Ascending aorta (tissue), 2 donors: ENCODE data around the gene CASQ2. TPM values are rescaled to one million over a fixed set of nuclear protein-coding genes. Genes with fewer than 3 reads are reported as not detected.

Experiments
- DNase-seq, 2 donors: peaks; one replicate each; pipeline ENCODE4 v3.0.0-alpha.2; 2019; ENCODE audit warnings: low spot score in 2 of 2
- H3K27ac ChIP-seq, 2 donors: fragments of 200-600 bp; sonication (generic); one replicate each; pipeline ENCODE4 v1.5.1; 2016 to 2017; ENCODE audit warnings: mild to moderate bottlenecking in 1 of 2
- H3K27me3 ChIP-seq: fragments of 200-600 bp; sonication (generic); one replicate; pipeline ENCODE4 v1.5.1; 2017
- H3K36me3 ChIP-seq, 2 donors: fragments of 200-600 bp; sonication (generic); one replicate each; pipeline ENCODE4 v1.5.1; 2016
- H3K4me1 ChIP-seq, 2 donors: fragments of 200-600 bp; sonication (generic); one replicate each; pipeline ENCODE4 v1.5.1; 2016 to 2017; ENCODE audit warnings: mild to moderate bottlenecking in 1 of 2
- H3K4me3 ChIP-seq, 2 donors: fragments of 200-600 bp; sonication (generic); one replicate each; pipeline ENCODE4 v1.5.1; 2016 to 2017; ENCODE audit warnings: mild to moderate bottlenecking in 1 of 2
- H3K9me3 ChIP-seq, 2 donors: fragments of 200-600 bp; sonication (generic); one replicate each; pipeline ENCODE4 v1.5.1; 2016
- CTCF ChIP-seq, 3 experiments: fragments of 200-600 bp in 2 of 3; fragments of 450-650 bp in 1 of 3; sonication (generic) in 2 of 3; IDR thresholded peaks; one replicate each; pipeline ENCODE4 v1.5.1; 2016 to 2019; ENCODE audit warnings: antibody characterized with exemption in 3 of 3, mild to moderate bottlenecking in 1 of 3, moderate library complexity in 1 of 3
- intact Hi-C: fragments of 100-400 bp; cut with DNase I; formaldehyde crosslinking; loops from one replicate; pipeline ENCODE4 v1.15.1; 2023
- total RNA-seq: library from RNA; depleted of rRNA; stranded (reverse); fragments of >200 nt; gene quantifications from one replicate; pipeline ENCODE4 v1.1.0, GENCODE V29; 2016

The CASQ2 gene
- total RNA-seq, 1 donor from 2014 or later = 3.8 TPM

GRCh38 chr1:115692224-115692623, 76.3 kb downstream of the CASQ2 start:
- no peak overlapping the region for H3K27ac ChIP-seq
- no peak for TF ChIP-seq CTCF (IDR thresholded peaks at IDR 0.05)
- no peak for DNase-seq
- intact Hi-C loops = no loop called here
- H3K4me1 ChIP-seq = no peaks in the 10 kb centered on the region
- no peaks in the 10 kb centered on the region for H3K9me3 ChIP-seq
- peaks cover 18 to 34% of the 10 kb centered on the region in 2 donors for H3K36me3 ChIP-seq
- H3K4me3 ChIP-seq = no peak overlapping the region
- H3K27me3 ChIP-seq = no peaks in the 10 kb centered on the region

- Histone ChIP-seq H3K36me3 (peaks cover 18 to 38% of the 10 kb centered on the region in 2 donors), H3K9me3 (no peaks in the 10 kb centered on the region), H3K27ac (no peak overlapping the region), H3K27me3 (no peaks in the 10 kb centered on the region), H3K4me1 (no peaks in the 10 kb centered on the region), H3K4me3 (no peak overlapping the region)
- DNase-seq = no peak
- intact Hi-C loops = no loop called here
- TF ChIP-seq CTCF (IDR thresholded peaks at IDR 0.05) = no peak
Observed at GRCh38 chr1:115690972-115691371, 77.5 kb downstream of the CASQ2 start.

- Histone ChIP-seq H3K9me3 (no peaks in the 10 kb centered on the region), H3K27me3 (no peaks in the 10 kb centered on the region), H3K36me3 (peaks cover 36 to 59% of the 10 kb centered on the region in 2 donors), H3K27ac (no peak overlapping the region), H3K4me3 (no peak overlapping the region), H3K4me1 (no peaks in the 10 kb centered on the region)
- DNase-seq = no peak
- intact Hi-C loops = no loop called here
- TF ChIP-seq CTCF (IDR thresholded peaks at IDR 0.05) = no peak
Observed at GRCh38 chr1:115687744-115688143, 80.8 kb downstream of the CASQ2 start.

GRCh38 chr1:115685029-115685705, 83.3 kb downstream of the CASQ2 start:
- peaks cover 0 to 3% of the 10 kb centered on the region in 2 donors for H3K4me1 ChIP-seq
- H3K9me3 ChIP-seq = no peaks in the 10 kb centered on the region
- no peaks in the 10 kb centered on the region for H3K27me3 ChIP-seq
- H3K27ac ChIP-seq = no peak overlapping the region
- no peak for DNase-seq
- TF ChIP-seq CTCF (IDR thresholded peaks at IDR 0.05) = no peak
- peaks cover 24 to 37% of the 10 kb centered on the region in 2 donors for H3K36me3 ChIP-seq
- no peak overlapping the region for H3K4me3 ChIP-seq
- intact Hi-C loops = no loop called here

GRCh38 chr1:115682792-115683191, 85.7 kb downstream of the CASQ2 start:
- intact Hi-C loops = no loop called here
- Histone ChIP-seq H3K27ac (no peak overlapping the region), H3K9me3 (no peaks in the 10 kb centered on the region), H3K27me3 (no peaks in the 10 kb centered on the region), H3K4me3 (no peak overlapping the region), H3K36me3 (peaks cover 20 to 26% of the 10 kb centered on the region in 2 donors), H3K4me1 (peaks cover 4 to 12% of the 10 kb centered on the region in 2 donors)
- DNase-seq = no peak
- no peak for TF ChIP-seq CTCF (IDR thresholded peaks at IDR 0.05)
